Glutamatergic neuron (in vitro differentiated cells): ENCODE results near the gene HCAR3. TPM values are rescaled to one million over a fixed set of nuclear protein-coding genes. Genes with fewer than 3 reads are reported as not detected.

Experiments used
- DNase-seq: peaks from one replicate; pipeline ENCODE4 v3.0.0; 2022
- H3K27ac Mint-ChIP-seq: one replicate; pipeline ENCODE4 v1.8.0; 2020; ENCODE audit warnings: mild to moderate bottlenecking, mixed read lengths, inconsistent platforms; ENCODE audit not compliant: unreplicated experiment
- H3K27me3 Mint-ChIP-seq: one replicate; pipeline ENCODE4 v1.8.0; 2020; ENCODE audit warnings: mild to moderate bottlenecking, moderate library complexity, mixed read lengths, inconsistent platforms; ENCODE audit not compliant: unreplicated experiment
- H3K36me3 Mint-ChIP-seq: one replicate; pipeline ENCODE4 v1.8.0; 2020; ENCODE audit warnings: mild to moderate bottlenecking, mixed read lengths, inconsistent platforms; ENCODE audit not compliant: unreplicated experiment
- H3K4me1 Mint-ChIP-seq: one replicate; pipeline ENCODE4 v1.8.0; 2020; ENCODE audit warnings: mild to moderate bottlenecking, low read depth, mixed read lengths, inconsistent platforms; ENCODE audit not compliant: unreplicated experiment
- H3K4me3 Mint-ChIP-seq: one replicate; pipeline ENCODE4 v1.8.0; 2020; ENCODE audit warnings: mild to moderate bottlenecking, mixed read lengths, inconsistent platforms; ENCODE audit not compliant: unreplicated experiment
- H3K9me3 Mint-ChIP-seq: one replicate; pipeline ENCODE4 v1.8.0; 2020; ENCODE audit warnings: mild to moderate bottlenecking, moderate library complexity, mixed read lengths, inconsistent platforms; ENCODE audit not compliant: unreplicated experiment
- CTCF ChIP-seq: fragments of 200-600 bp; sonication (generic); IDR thresholded peaks from one replicate; pipeline ENCODE4 v1.5.0; 2021; ENCODE audit not compliant: partially characterized antibody, unreplicated experiment
- total RNA-seq: library from RNA; stranded (reverse); fragmentation: NEBNext Ultra II Directional; extraction: Animal tissue kit (Norgen Biotek cat#: 25700); gene quantifications from one replicate; pipeline ENCODE4 v1.2.1, GENCODE V29; 2021; ENCODE audit not compliant: unreplicated experiment

The HCAR3 gene
- total RNA-seq, 1 donor from 2014 or later: not detected

GRCh38 chr12:122672515-122672914 lies 44.1 kb downstream of the HCAR3 start:
- no peak overlapping the region for H3K4me3 Mint-ChIP-seq
- H3K9me3 Mint-ChIP-seq: no peaks in the 10 kb centered on the region
- peaks cover 3% of the 10 kb centered on the region for H3K4me1 Mint-ChIP-seq
- H3K36me3 Mint-ChIP-seq: no peaks in the 10 kb centered on the region
- H3K27ac Mint-ChIP-seq: no peak overlapping the region
- no peak for DNase-seq
- no peak for TF ChIP-seq CTCF
- H3K27me3 Mint-ChIP-seq: peaks cover 5% of the 10 kb centered on the region

GRCh38 chr12:122669397-122670070 lies 47.1 kb downstream of the HCAR3 start:
- DNase-seq: no peak
- Mint-ChIP-seq H3K4me1 (peaks cover 3% of the 10 kb centered on the region), H3K27ac (no peak overlapping the region), H3K9me3 (no peaks in the 10 kb centered on the region), H3K27me3 (peaks cover 3% of the 10 kb centered on the region), H3K36me3 (no peaks in the 10 kb centered on the region), H3K4me3 (no peak overlapping the region)
- TF ChIP-seq CTCF: no peak

- no peak overlapping the region for H3K27ac Mint-ChIP-seq
These were observed 48.3 kb downstream of the HCAR3 start for GRCh38 chr12:122668268-122668667.

GRCh38 chr12:122665759-122666158 lies 50.9 kb downstream of the HCAR3 start:
- no peak overlapping the region for H3K27ac Mint-ChIP-seq
- TF ChIP-seq CTCF: no peak
- H3K36me3 Mint-ChIP-seq: no peaks in the 10 kb centered on the region
- H3K4me1 Mint-ChIP-seq: no peaks in the 10 kb centered on the region
- no peak overlapping the region for H3K4me3 Mint-ChIP-seq
- peaks cover 3% of the 10 kb centered on the region for H3K27me3 Mint-ChIP-seq
- no peak for DNase-seq
- H3K9me3 Mint-ChIP-seq: no peaks in the 10 kb centered on the region

More at GRCh38 chr12:122668268-122668667, 48.3 kb downstream of the HCAR3 start:
- Mint-ChIP-seq H3K9me3 (no peaks in the 10 kb centered on the region), H3K36me3 (no peaks in the 10 kb centered on the region), H3K4me3 (no peak overlapping the region), H3K27me3 (peaks cover 3% of the 10 kb centered on the region), H3K4me1 (peaks cover 3% of the 10 kb centered on the region)
- no peak for DNase-seq
- no peak for TF ChIP-seq CTCF

GRCh38 chr12:122665349-122665748 lies 51.3 kb downstream of the HCAR3 start:
- Mint-ChIP-seq H3K27me3 (peaks cover 3% of the 10 kb centered on the region), H3K27ac (no peak overlapping the region), H3K4me3 (no peak overlapping the region), H3K36me3 (no peaks in the 10 kb centered on the region), H3K9me3 (no peaks in the 10 kb centered on the region), H3K4me1 (no peaks in the 10 kb centered on the region)
- TF ChIP-seq CTCF: no peak
- no peak for DNase-seq
